HG02588 (cell line): ENCODE measurements around the gene MAPK7.

Source experiments
- ATAC-seq: cut with Tn5 transposase; IDR thresholded peaks from one replicate; pipeline ENCODE4 v1.9.1; 2021; ENCODE audit warnings: mild to moderate bottlenecking, moderate library complexity; ENCODE audit not compliant: unreplicated experiment

MAPK7 gene

GRCh38 chr17:19378416-19379360 is at the start of gene MAPK7:
Gene MAPK7 (plus strand): TSS chr17:19378498. CDS start chr17:19378901, 403 bp downstream.
- ATAC-seq, result peak; percentile 13

- ATAC-seq, result no peak
Observed at GRCh38 chr17:19329136-19329535, 49.2 kb upstream of the MAPK7 start.

GRCh38 chr17:19329839-19330238 is 48.5 kb upstream of the MAPK7 start:
- no peak for ATAC-seq

GRCh38 chr17:19330271-19330670 is 48.0 kb upstream of the MAPK7 start:
- ATAC-seq, result no peak

- no peak for ATAC-seq
Observed at GRCh38 chr17:19331134-19331533, 47.2 kb upstream of the MAPK7 start.

- no peak for ATAC-seq
Observed at GRCh38 chr17:19331543-19332245, 46.6 kb upstream of the MAPK7 start.

- ATAC-seq, result no peak
Observed at GRCh38 chr17:19332371-19333131, 45.7 kb upstream of the MAPK7 start.

GRCh38 chr17:19333132-19333440 is 45.2 kb upstream of the MAPK7 start:
- no peak for ATAC-seq

GRCh38 chr17:19333736-19334290 is 44.5 kb upstream of the MAPK7 start:
- ATAC-seq, result no peak

- ATAC-seq, result no peak
Observed at GRCh38 chr17:19334331-19334730, 44.0 kb upstream of the MAPK7 start.

- no peak for ATAC-seq
Observed at GRCh38 chr17:19335951-19336631, 42.2 kb upstream of the MAPK7 start.

- no peak for ATAC-seq
Observed at GRCh38 chr17:19336938-19337711, 41.2 kb upstream of the MAPK7 start.

GRCh38 chr17:19337712-19338023 is 40.6 kb upstream of the MAPK7 start:
- no peak for ATAC-seq

GRCh38 chr17:19338031-19338990 is 40.0 kb upstream of the MAPK7 start:
- no peak for ATAC-seq

- no peak for ATAC-seq
Observed at GRCh38 chr17:19339341-19339815, 38.9 kb upstream of the MAPK7 start.

GRCh38 chr17:19341211-19341631 is 37.1 kb upstream of the MAPK7 start:
- ATAC-seq, result no peak

- no peak for ATAC-seq
Observed at GRCh38 chr17:19341641-19342610, 36.4 kb upstream of the MAPK7 start.
